Pancreas (tissue), 10 donors: ENCODE results near the gene ZNF823. TPM values are rescaled to one million over a fixed set of nuclear protein-coding genes. Genes with fewer than 3 reads are reported as not detected.

Experiments used
- ATAC-seq, 4 donors: fragments of 200-7000 bp; cut with Tn5 transposase; one replicate each; pipeline versions ENCODE4 v1.8.0 to v1.9.1; 2020; ENCODE audit warnings: mild to moderate bottlenecking in 4 of 4, moderate library complexity in 4 of 4
- DNase-seq, 6 donors: peaks; one replicate each; pipeline ENCODE4 v3.0.0-alpha.2; 2020
- FAIRE-seq: peaks from 2 replicates; lab custom pipeline; 2012; peaks lifted over from hg19 to GRCh38; lab: Jason Lieb, UNC
- H3K27ac ChIP-seq, 4 donors: fragments of 200-600 bp; sonication (generic); 1 replicate in 3 of 4; 2 replicates in 1 of 4; pipeline versions ENCODE4 v1.5.0 to v1.8.0; 2020
- H3K27me3 ChIP-seq, 4 donors: fragments of 200-600 bp; one replicate each; pipeline ENCODE4 v1.8.0; 2021
- H3K36me3 ChIP-seq, 3 donors: fragments of 200-600 bp; sonication (generic) in 1 of 3; one replicate each; pipeline versions ENCODE4 v1.5.0 to v1.8.0; 2020 to 2021
- H3K4me1 ChIP-seq, 3 donors: fragments of 200-600 bp; one replicate each; pipeline ENCODE4 v1.8.0; 2021
- H3K4me3 ChIP-seq, 4 donors: fragments of 200-600 bp; sonication (generic) in 2 of 4; one replicate each; pipeline versions ENCODE4 v1.5.0 to v1.8.0; 2020 to 2021
- H3K9me3 ChIP-seq, 4 donors: fragments of 200-600 bp; one replicate each; pipeline ENCODE4 v1.8.0; 2021
- WGBS, 2 donors: extraction: QIAGEN DNeasy Blood & Tissue Kit; methylation state at CpG; one replicate each; pipeline ENCODE4 v1.1.7; 2013; 5-methylcytosine and 5-hydroxymethylcytosine counted together
- intact Hi-C, 3 donors: fragments of 100-400 bp; cut with DNase I; formaldehyde crosslinking; loops; one replicate each; pipeline versions ENCODE4 v1.11.1 to v1.14.2; 2022
- polyA plus RNA-seq, 2 donors: library from polyadenylated mRNA; stranded (reverse); fragments of 200-250 nt; gene quantifications; one replicate each; pipeline ENCODE4 v1.2.3, GENCODE V29; 2013
- total RNA-seq, 6 donors: library from RNA; stranded (reverse); fragmentation: NEBNext Ultra II Directional in 4 of 6; extraction: Animal tissue kit (Norgen Biotek cat#: 25700) in 4 of 6; gene quantifications; one replicate each; pipeline versions ENCODE4 v1.2.1 to v1.2.4, GENCODE V29; 2021 to 2023
- TF ChIP-seq, protein P1 (sequence below), 4 donors: fragments of 200-600 bp; sonication (generic) in 3 of 4; IDR thresholded peaks; one replicate each; pipeline versions ENCODE4 v1.5.0 to v1.8.0; 2021; ENCODE audit warnings: antibody characterized with exemption in 4 of 4
- donor health status: healthy with polysubstance abuse.
- donor health status: DM: no; HTN: no; CAD: no; lungs with moderate emphysema.
- donor health status: DM: no; HTN: no; CAD: no.
- donor health status: control.
- donor health status: control.
- donor health status: Bipolar disorder and iron deficiency.
- donor health status: DM: yes; HTN: yes; CAD: no.
- donor health status: DM: no; HTN: no; CAD: no.
- donor health status: DM: no; HTN: no; CAD: no.
- donor health status: DM: yes; HTN: yes; CAD: no.

The ZNF823 gene
- total and polyA plus RNA-seq, 8 donors, result 2.5 to 4.7 (median 3.3) TPM

DNA sequence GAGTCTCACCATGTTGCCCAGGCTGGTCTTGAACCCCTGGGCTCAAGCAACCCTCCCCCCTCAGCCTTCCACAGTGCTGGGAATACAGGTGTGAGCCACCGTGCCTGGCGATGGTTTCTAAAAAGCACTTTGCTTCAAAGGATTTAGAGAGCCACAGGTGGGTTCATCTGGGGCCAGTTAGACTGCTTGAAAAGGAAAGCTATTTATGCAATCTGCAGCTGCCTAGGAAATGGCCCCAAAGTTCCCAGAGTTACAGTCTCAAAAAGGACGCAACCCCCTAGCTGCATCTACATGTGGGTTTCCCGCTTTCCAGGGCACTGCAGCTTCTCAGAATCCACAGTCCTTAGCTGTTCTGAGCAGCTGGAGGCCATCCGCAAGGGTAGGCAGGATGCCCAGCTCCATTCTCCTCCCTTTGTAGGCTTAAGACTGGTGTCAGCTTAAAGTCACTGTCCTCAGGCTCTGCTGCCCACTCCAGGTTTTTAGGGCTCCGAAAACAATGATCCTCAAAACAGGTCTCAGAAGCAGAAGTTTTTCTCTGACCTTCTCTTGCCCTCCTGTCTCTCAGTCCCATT, 41.4 kb downstream of the ZNF823 start:
- intact Hi-C loops, result loop anchor here in 1 of 3 donors (10.0 kb wide), 1 partner anchor 77 kb away; no protein-coding TSS in a partner anchor
- WGBS, 2 donors, result 75 to 83% methylated on average over 6 of the region's 6 CpGs
- Histone ChIP-seq H3K27me3 (no peaks in the 10 kb centered on the region), H3K4me1 (peaks cover 0 to 6% (median 0%) of the 10 kb centered on the region in 3 donors), H3K36me3 (no peaks in the 10 kb centered on the region), H3K9me3 (no peaks in the 10 kb centered on the region), H3K27ac (no peak overlapping the region), H3K4me3 (no peak overlapping the region)
- no peak for FAIRE-seq
- TF ChIP-seq, protein P1, sequence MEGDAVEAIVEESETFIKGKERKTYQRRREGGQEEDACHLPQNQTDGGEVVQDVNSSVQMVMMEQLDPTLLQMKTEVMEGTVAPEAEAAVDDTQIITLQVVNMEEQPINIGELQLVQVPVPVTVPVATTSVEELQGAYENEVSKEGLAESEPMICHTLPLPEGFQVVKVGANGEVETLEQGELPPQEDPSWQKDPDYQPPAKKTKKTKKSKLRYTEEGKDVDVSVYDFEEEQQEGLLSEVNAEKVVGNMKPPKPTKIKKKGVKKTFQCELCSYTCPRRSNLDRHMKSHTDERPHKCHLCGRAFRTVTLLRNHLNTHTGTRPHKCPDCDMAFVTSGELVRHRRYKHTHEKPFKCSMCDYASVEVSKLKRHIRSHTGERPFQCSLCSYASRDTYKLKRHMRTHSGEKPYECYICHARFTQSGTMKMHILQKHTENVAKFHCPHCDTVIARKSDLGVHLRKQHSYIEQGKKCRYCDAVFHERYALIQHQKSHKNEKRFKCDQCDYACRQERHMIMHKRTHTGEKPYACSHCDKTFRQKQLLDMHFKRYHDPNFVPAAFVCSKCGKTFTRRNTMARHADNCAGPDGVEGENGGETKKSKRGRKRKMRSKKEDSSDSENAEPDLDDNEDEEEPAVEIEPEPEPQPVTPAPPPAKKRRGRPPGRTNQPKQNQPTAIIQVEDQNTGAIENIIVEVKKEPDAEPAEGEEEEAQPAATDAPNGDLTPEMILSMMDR (IDR thresholded peaks at IDR 0.05), result no peak
- no peak for ATAC-seq
- no peak for DNase-seq

DNA sequence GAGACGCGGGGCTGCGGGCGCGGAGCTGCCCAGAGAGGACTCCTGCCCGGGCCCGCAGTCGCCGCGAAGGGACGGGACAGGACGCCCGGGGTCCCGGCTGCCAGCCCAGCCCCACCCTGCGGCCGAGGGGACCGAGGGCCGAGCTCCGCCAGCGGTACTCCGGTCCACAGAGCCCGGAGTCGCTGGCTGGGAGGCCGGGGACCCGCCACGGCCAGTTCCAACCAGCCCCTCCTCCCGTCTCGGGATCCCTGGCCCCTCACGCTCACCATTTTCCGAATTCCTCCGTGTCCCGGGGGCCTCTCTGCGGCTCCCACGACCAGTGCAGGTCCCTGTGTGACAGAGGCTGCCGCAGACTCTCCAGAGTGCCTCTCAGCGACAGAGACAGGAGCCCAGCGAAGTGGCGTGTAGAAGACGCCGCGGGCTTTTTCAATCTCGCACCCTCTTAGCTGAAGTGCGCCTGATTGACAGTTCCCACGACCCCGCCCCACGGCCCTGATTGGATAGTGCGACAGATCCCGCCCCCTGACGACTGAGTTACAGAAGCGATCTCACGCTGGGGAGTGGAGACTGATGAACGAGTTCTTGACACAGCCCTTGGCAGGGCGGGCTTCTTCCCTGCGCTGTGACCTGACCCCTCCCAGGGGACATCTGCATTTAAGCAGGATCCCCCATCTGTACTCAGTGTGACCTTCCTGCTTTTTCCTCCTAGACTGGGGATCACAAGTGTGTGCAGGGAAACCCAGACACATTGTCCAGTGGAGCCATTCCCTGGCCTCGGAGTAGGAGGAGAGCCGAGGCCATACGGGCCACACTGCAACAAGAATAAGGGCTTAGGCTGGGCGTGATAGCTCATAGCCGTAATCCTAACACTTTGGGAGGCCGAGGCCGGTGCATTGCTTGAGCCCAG, 44.0 kb downstream of the ZNF823 start:
- Histone ChIP-seq H3K4me3 (peak overlapping the region; percentile 47 to 85 (median 75)), H3K9me3 (no peaks in the 10 kb centered on the region), H3K27me3 (no peaks in the 10 kb centered on the region), H3K4me1 (peaks cover 0 to 6% (median 0%) of the 10 kb centered on the region in 3 donors), H3K27ac (peak overlapping the region in 2 of 4 donors; percentile 35 to 67), H3K36me3 (no peaks in the 10 kb centered on the region)
- 4 to 5% methylated on average over 50 to 61 of the region's 61 CpGs for WGBS, 2 donors
- ATAC-seq (peak; percentile 99 to 100 (median 99)), DNase-seq (peak; percentile 90 to 96 (median 95)), FAIRE-seq (peak; percentile 23)
- TF ChIP-seq, protein P1 (IDR thresholded peaks at IDR 0.05), result no peak
- intact Hi-C loops, result loop anchor here in 1 of 3 donors (10.0 kb wide), 1 partner anchor 80 kb away; no protein-coding TSS in a partner anchor

DNA sequence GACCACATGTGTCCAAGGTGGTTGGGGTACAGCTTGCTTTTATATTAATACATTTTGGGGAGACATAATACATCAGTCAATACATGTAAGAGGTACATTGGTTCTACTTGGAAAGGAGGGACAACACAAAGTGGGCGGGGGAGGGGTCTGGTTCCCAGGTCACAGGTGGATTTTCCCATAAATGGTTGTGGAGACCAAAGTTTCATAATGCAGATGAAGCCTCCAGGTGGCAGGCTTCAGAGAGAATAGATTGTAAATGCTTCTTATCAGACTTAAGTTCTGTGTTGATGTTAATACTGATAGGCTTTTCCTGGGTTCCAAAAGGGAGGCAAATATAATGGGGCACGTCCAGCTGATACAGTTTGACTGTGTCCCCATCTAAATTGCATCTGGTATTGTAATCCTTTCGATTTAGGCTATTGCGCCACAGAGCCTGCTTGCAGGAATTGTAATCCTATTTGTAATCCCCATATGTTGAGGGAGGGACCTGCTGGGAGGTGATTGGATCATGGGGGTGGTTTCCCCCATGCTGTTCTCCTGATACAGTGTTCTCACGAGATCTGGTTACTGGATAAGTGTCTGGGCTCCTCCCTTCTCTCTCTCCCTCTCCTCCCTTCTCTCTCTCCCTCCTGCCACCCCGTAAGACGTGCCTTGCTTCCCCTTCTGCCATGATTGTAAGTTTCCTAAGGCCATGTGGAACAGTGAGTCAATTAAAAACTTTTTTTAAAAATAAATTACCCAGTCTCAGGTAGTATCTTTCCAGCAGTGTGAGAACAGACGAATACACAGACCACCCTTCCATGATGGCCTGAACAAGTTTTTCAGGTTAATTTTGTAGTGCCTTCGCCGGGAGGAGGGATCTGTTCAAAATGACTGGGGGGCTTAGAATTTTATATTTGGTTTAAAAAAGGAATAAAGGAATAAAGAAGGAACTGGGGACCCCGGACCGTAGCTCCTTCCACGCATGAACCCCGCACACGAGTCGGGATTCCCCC, 44.9 kb downstream of the ZNF823 start:
- intact Hi-C loops, result loop anchor here in 1 of 3 donors (10.0 kb wide), 1 partner anchor 81 kb away; no protein-coding TSS in a partner anchor
- Histone ChIP-seq H3K4me3 (peak overlapping the region; percentile 47 to 85 (median 75)), H3K4me1 (peaks cover 0 to 6% (median 0%) of the 10 kb centered on the region in 3 donors), H3K36me3 (no peaks in the 10 kb centered on the region), H3K9me3 (no peaks in the 10 kb centered on the region), H3K27ac (no peak overlapping the region), H3K27me3 (no peaks in the 10 kb centered on the region)
- WGBS, 2 donors, result 21 to 22% methylated on average over 16 of the region's 16 CpGs
- DNase-seq (no peak), FAIRE-seq (no peak), ATAC-seq (peak in 1 of 4 donors; percentile 6)
- TF ChIP-seq, protein P1 (IDR thresholded peaks at IDR 0.05), result no peak

DNA sequence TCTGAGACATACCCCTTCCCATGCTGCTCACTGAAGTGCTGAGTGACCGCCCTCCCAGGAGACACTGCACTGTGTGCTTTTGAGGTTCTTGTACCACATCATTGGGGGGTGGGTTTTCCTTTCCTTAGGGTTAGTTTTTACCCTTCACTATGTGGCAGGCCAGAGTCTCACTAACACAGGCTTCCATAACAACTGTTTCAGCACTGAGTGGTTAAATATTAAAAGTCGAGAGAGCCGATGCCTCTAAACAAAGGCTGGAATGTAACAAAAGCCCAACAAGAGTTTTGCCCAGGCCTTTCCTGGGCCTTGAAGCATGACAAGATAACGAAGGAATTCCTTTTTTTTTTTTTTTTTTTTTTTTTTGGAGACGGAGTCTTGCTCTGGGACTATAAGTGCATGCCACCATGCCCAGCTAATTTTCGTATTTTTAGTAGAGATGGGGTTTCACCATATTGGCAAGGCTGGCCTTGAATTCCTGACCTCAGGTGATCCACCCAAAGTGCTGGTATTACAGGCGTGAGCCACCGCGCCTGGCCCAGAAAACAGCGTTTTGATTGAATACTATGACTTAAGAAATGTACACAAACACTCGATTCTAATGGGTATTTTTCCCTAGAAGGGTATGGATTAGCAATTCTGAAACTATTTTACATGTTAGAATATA, 46.5 kb downstream of the ZNF823 start:
- WGBS, 2 donors, result 66 to 67% methylated on average over 11 of the region's 11 CpGs
- Histone ChIP-seq H3K4me1 (peaks cover 0 to 6% (median 0%) of the 10 kb centered on the region in 3 donors), H3K9me3 (no peaks in the 10 kb centered on the region), H3K4me3 (no peak overlapping the region), H3K36me3 (no peaks in the 10 kb centered on the region), H3K27me3 (no peaks in the 10 kb centered on the region), H3K27ac (no peak overlapping the region)
- no peak for ATAC-seq
- DNase-seq, result no peak
- no peak for FAIRE-seq
- TF ChIP-seq, protein P1 (IDR thresholded peaks at IDR 0.05), result no peak
- intact Hi-C loops, result loop anchor here in 1 of 3 donors (10.0 kb wide), 1 partner anchor 83 kb away; no protein-coding TSS in a partner anchor
